PC-3 (cell line): ENCODE results near the gene WDR62. TPM values are rescaled to one million over a fixed set of nuclear protein-coding genes. Genes with fewer than 3 reads are reported as not detected.
A peak's percentile ranks its signal among the peaks of the same experiment; 100 is the strongest.

Source experiments
- ATAC-seq: fragments of 200-7000 bp; cut with Tn5 transposase; 2 replicates; pipeline ENCODE4 v1.9.1; 2020; ENCODE audit warnings: mild to moderate bottlenecking, moderate library complexity
- BruUV-seq: library from RNA; stranded (reverse); fragments of 400-500 nt; replicated peaks from 2 replicates; lab custom pipeline; 2021; lab: Mats Ljungman, UMichigan
- CTCF ChIA-PET: fragments of 300-600 bp; sonication (Branson Sonifier 250); formaldehyde crosslinking; loops from one replicate; lab custom pipeline; 2022; ENCODE audit warnings: antibody characterized with exemption; lab: Charles Lee
- POLR2A ChIA-PET: fragments of 300-600 bp; sonication (Branson Sonifier 250); formaldehyde crosslinking; loops from one replicate; lab custom pipeline; 2022; ENCODE audit warnings: antibody characterized with exemption; ENCODE audit not compliant: unreplicated experiment; lab: Charles Lee
- DNase-seq: peaks from one replicate; pipeline ENCODE4 v3.0.0-alpha.2; 2015
- H2AFZ ChIP-seq: fragments of 300-600 bp; sonication (generic); 2 replicates; pipeline ENCODE4 v1.6.0; 2016; ENCODE audit warnings: antibody characterized with exemption, low read length
- H3F3A ChIP-seq: fragments of 300-600 bp; sonication (generic); one replicate; pipeline ENCODE4 v1.6.0; 2017; ENCODE audit warnings: antibody characterized with exemption, low read length, control low read depth, mild to moderate bottlenecking; ENCODE audit not compliant: unreplicated experiment
- H3K27ac ChIP-seq: fragments of 300-600 bp; sonication (generic); 2 replicates; pipeline ENCODE4 v1.5.1; 2016; ENCODE audit warnings: mild to moderate bottlenecking, low read length
- H3K27me3 ChIP-seq: fragments of 300-600 bp; sonication (generic); 2 replicates; pipeline ENCODE4 v1.6.1; 2016; ENCODE audit warnings: low read length, mixed read lengths
- H3K36me3 ChIP-seq: fragments of 300-600 bp; sonication (generic); 2 replicates; pipeline ENCODE4 v1.6.1; 2016; ENCODE audit warnings: low read depth, mixed run types, low read length, mixed read lengths
- H3K4me1 ChIP-seq: fragments of 300-600 bp; sonication (generic); 2 replicates; pipeline ENCODE4 v1.5.1; 2016; ENCODE audit warnings: low read length; ENCODE audit not compliant: insufficient read depth
- H3K4me2 ChIP-seq: fragments of 300-600 bp; sonication (generic); 2 replicates; pipeline ENCODE4 v1.6.0; 2016; ENCODE audit warnings: low read length
- H3K4me3 ChIP-seq: fragments of 300-600 bp; sonication (generic); 2 replicates; pipeline ENCODE4 v1.5.1; 2016; ENCODE audit warnings: mild to moderate bottlenecking, low read length, mixed read lengths
- H3K79me2 ChIP-seq: fragments of 300-600 bp; sonication (generic); 2 replicates; pipeline ENCODE4 v1.6.1; 2017; ENCODE audit warnings: low read length, mixed read lengths
- H3K9ac ChIP-seq: fragments of 300-600 bp; sonication (generic); 2 replicates; pipeline ENCODE4 v1.6.0; 2016; ENCODE audit warnings: mild to moderate bottlenecking, low read length
- H3K9me2 ChIP-seq: fragments of 300-600 bp; sonication (generic); replicated peaks from 2 replicates; pipeline ENCODE4 v1.6.1; 2016; ENCODE audit warnings: mixed run types, low read length, mixed read lengths
- H3K9me3 ChIP-seq: fragments of 300-600 bp; sonication (generic); 2 replicates; pipeline ENCODE4 v1.6.1; 2016; ENCODE audit warnings: low read length, mixed read lengths
- H4K20me1 ChIP-seq: fragments of 300-600 bp; sonication (generic); 2 replicates; pipeline ENCODE4 v1.6.1; 2016; ENCODE audit warnings: low read length, mixed read lengths
- EZH2 ChIP-seq: fragments of 300-600 bp; sonication (generic); IDR thresholded peaks from one replicate; pipeline ENCODE4 v1.6.1; 2017; ENCODE audit warnings: antibody characterized with exemption, mild to moderate bottlenecking, low read length; ENCODE audit not compliant: unreplicated experiment
- EZH2phosphoT487 ChIP-seq: fragments of 300-600 bp; sonication (generic); IDR thresholded peaks from 2 replicates; pipeline ENCODE4 v1.6.1; 2018; ENCODE audit warnings: mild to moderate bottlenecking, antibody characterized with exemption, low read length, borderline replicate concordance
- intact Hi-C: fragments of 100-400 bp; cut with micrococcal nuclease; formaldehyde crosslinking; loops from 2 replicates; pipeline ENCODE4 v1.9.0; 2023
- total RNA-seq: library from RNA; depleted of rRNA; stranded (reverse); fragments of >200 nt; gene quantifications from 2 replicates; pipeline ENCODE4 v1.2.3, GENCODE V29; 2014
- TF ChIP-seq, protein P1 (sequence below): fragments of 300-600 bp; sonication (generic); conservative IDR thresholded peaks from 2 replicates; pipeline ENCODE4 v1.5.1; 2017; ENCODE audit warnings: antibody characterized with exemption, low read depth, mild to moderate bottlenecking, low read length

WDR62 gene
- total RNA-seq, 1 experiment from 2014 or later = 13.9 TPM

DNA sequence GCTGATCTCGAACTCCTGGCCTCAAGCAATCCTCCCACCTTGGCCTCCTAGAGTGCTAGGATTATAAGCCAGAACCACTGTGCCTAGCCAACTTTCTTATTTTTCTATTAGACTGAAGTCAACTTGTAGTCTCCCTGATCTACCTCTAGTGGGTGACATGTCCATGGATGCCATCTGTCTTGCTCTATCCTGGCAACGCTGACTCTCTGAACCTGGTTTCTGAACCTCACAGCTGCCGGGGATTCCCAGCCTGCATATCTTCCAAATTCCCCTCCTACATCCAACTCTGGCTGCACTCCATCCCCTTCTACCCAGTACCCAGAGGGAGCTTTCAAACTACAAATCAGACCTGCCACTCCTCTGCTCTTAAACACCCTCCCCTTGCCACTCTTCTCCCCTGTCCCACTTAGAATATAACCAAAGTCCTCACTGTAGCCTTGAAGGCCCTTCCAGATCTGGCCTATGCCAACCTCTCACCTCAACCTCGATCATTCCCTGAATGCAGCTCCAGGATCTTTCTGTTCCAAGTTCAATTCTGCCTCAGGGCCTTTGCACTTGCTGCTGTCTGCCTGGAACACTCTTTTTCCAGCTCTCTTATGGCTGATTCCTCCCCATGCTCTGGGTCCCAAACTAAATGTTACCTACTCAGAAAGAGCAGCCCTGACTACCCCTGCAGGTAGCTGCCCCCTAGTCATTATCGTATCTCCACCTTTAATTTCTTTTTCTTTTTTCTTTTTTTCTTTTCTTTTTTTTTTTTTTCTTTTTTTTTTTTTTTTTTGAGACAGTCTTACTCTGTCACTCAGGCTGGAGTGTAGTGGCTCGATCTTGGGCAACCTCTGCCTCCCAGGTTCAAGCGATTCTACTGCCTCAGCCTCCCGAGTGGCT lies 24.2 kb upstream of the WDR62 start:
- Histone ChIP-seq H3F3A (no peaks in the 10 kb centered on the region), H3K9me3 (no peaks in the 10 kb centered on the region), H4K20me1 (no peaks in the 10 kb centered on the region), H3K4me3 (no peak overlapping the region), H2AFZ (no peak overlapping the region), H3K9ac (no peak overlapping the region), H3K79me2 (no peaks in the 10 kb centered on the region), H3K27me3 (no peaks in the 10 kb centered on the region), H3K4me1 (no peaks in the 10 kb centered on the region), H3K27ac (no peak overlapping the region), H3K4me2 (no peak overlapping the region), H3K9me2 (no peaks in the 10 kb centered on the region), H3K36me3 (no peaks in the 10 kb centered on the region)
- CTCF ChIA-PET = no interaction called here
- DNase-seq (no peak), ATAC-seq (no peak)
- TF ChIP-seq, protein P1, sequence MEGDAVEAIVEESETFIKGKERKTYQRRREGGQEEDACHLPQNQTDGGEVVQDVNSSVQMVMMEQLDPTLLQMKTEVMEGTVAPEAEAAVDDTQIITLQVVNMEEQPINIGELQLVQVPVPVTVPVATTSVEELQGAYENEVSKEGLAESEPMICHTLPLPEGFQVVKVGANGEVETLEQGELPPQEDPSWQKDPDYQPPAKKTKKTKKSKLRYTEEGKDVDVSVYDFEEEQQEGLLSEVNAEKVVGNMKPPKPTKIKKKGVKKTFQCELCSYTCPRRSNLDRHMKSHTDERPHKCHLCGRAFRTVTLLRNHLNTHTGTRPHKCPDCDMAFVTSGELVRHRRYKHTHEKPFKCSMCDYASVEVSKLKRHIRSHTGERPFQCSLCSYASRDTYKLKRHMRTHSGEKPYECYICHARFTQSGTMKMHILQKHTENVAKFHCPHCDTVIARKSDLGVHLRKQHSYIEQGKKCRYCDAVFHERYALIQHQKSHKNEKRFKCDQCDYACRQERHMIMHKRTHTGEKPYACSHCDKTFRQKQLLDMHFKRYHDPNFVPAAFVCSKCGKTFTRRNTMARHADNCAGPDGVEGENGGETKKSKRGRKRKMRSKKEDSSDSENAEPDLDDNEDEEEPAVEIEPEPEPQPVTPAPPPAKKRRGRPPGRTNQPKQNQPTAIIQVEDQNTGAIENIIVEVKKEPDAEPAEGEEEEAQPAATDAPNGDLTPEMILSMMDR = 0 out of 2 replicates have a peak, but pooled peaks have one; percentile 14
- no peak for TF ChIP-seq EZH2
- TF ChIP-seq EZH2phosphoT487 = no peak
- POLR2A ChIA-PET = no interaction called here
- no TSS peak for BruUV-seq
- intact Hi-C loops = no loop called here

DNA sequence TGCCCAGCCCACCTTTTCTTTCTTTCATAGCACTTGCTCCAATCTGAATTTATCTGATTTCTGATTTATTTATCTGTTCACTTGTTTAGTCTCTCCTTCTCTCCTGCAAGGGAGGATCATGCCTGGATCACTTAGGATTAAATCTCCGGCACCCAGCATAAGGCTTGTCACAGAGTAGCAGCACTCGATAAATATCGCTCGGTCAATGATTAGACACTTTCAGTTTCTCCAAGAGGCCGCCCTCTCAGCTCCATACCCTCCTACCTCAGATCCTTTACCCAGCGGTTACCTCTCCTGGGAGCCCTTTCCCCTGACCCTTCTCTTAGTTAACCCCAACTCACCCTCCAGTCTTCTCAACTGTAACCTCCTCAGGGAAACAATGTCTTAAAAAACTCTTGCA lies 23.4 kb upstream of the WDR62 start:
- ChIA-PET CTCF (no interaction called here), POLR2A (no interaction called here)
- TF ChIP-seq EZH2 = no peak
- TF ChIP-seq, protein P1 = no peak
- H3K27ac ChIP-seq = no peak overlapping the region
- H3K36me3 ChIP-seq = no peaks in the 10 kb centered on the region
- H3K27me3 ChIP-seq = no peaks in the 10 kb centered on the region
- no peaks in the 10 kb centered on the region for H3K79me2 ChIP-seq
- no peaks in the 10 kb centered on the region for H3F3A ChIP-seq
- no peaks in the 10 kb centered on the region for H3K9me2 ChIP-seq
- no peak overlapping the region for H2AFZ ChIP-seq
- no TSS peak for BruUV-seq
- intact Hi-C loops = no loop called here
- H3K4me1 ChIP-seq = no peaks in the 10 kb centered on the region
- no peak overlapping the region for H3K4me3 ChIP-seq
- no peak overlapping the region for H3K4me2 ChIP-seq
- H3K9me3 ChIP-seq = no peaks in the 10 kb centered on the region
- no peak for ATAC-seq
- no peak overlapping the region for H3K9ac ChIP-seq
- DNase-seq = no peak
- no peaks in the 10 kb centered on the region for H4K20me1 ChIP-seq
